Thyroid gland (tissue), 4 donors: Measurements from ENCODE around the gene HTRA3.

Experiments used
- POLR2A ChIP-seq, 2 donors: fragments of 450-650 bp; IDR thresholded peaks; one replicate each; pipeline ENCODE4 v1.6.1; 2017; ENCODE audit warnings: antibody characterized with exemption in 2 of 2, mild to moderate bottlenecking in 2 of 2, moderate library complexity in 1 of 2
- TF ChIP-seq, protein P1 (sequence below), 6 experiments: fragments of 200-600 bp in 3 of 6; fragments of 450-650 bp in 3 of 6; sonication (generic) in 3 of 6; IDR thresholded peaks; one replicate each; pipeline ENCODE4 v1.5.1; 2016 to 2019; ENCODE audit warnings: antibody characterized with exemption in 6 of 6, mild to moderate bottlenecking in 2 of 6, inconsistent platforms in 1 of 6, moderate library complexity in 1 of 6

DNA sequence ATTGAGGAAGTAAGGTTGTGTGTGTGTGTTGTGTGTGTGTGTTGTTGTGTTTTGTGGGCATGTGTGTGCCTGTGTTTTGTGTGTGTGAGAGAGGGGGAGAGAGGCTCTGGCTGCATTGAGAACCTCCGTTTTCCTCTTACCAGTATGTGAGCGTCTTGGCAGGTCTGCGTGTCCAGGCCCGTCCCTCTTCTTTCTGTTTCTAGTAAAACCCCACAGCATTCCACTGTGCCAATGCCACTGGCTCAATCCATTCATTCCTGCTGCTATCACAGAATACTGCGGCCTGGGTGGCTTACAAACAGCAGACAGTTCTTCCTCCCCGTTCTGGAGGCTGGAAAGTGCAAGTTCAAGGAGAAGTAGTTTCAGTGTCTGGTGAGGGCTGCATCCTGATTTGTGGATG, 15.5 kb upstream of the HTRA3 start:
- TF ChIP-seq, protein P1, sequence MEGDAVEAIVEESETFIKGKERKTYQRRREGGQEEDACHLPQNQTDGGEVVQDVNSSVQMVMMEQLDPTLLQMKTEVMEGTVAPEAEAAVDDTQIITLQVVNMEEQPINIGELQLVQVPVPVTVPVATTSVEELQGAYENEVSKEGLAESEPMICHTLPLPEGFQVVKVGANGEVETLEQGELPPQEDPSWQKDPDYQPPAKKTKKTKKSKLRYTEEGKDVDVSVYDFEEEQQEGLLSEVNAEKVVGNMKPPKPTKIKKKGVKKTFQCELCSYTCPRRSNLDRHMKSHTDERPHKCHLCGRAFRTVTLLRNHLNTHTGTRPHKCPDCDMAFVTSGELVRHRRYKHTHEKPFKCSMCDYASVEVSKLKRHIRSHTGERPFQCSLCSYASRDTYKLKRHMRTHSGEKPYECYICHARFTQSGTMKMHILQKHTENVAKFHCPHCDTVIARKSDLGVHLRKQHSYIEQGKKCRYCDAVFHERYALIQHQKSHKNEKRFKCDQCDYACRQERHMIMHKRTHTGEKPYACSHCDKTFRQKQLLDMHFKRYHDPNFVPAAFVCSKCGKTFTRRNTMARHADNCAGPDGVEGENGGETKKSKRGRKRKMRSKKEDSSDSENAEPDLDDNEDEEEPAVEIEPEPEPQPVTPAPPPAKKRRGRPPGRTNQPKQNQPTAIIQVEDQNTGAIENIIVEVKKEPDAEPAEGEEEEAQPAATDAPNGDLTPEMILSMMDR (IDR thresholded peaks at IDR 0.05): no peak
- no peak for TF ChIP-seq POLR2A (IDR thresholded peaks at IDR 0.05)
